ENCODE measurements around the gene CAPZB.

DNA sequence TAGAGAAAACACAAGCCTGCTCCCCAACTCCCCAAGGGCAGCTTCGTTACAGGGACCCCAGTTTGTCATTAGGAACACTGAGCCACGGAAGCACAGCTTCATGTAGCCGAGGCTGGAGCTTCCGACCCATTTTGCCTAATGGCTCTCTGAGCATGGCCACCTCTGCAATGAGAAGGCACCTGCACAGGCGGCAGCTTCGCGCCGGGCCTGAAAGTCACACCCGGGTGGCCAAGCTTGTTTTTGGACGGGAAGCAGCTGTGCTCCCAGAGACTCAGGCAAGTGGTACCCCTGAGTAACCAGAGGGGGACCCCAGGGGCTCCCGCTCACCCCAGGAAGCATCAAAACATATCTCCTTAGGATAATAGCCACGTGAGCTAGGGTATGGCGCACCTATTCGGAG is 92.3 kb downstream of the CAPZB start:
- TF ChIP-seq, protein P1, sequence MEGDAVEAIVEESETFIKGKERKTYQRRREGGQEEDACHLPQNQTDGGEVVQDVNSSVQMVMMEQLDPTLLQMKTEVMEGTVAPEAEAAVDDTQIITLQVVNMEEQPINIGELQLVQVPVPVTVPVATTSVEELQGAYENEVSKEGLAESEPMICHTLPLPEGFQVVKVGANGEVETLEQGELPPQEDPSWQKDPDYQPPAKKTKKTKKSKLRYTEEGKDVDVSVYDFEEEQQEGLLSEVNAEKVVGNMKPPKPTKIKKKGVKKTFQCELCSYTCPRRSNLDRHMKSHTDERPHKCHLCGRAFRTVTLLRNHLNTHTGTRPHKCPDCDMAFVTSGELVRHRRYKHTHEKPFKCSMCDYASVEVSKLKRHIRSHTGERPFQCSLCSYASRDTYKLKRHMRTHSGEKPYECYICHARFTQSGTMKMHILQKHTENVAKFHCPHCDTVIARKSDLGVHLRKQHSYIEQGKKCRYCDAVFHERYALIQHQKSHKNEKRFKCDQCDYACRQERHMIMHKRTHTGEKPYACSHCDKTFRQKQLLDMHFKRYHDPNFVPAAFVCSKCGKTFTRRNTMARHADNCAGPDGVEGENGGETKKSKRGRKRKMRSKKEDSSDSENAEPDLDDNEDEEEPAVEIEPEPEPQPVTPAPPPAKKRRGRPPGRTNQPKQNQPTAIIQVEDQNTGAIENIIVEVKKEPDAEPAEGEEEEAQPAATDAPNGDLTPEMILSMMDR (IDR thresholded peaks at IDR 0.05), result no peak
- no peak for TF ChIP-seq POLR2A (IDR thresholded peaks at IDR 0.05)

All from adrenal gland (tissue), 5 donors.